GOT3 (cell line): Measurements from ENCODE around the gene NRIP2.
"Not testable (repeated sequence)": the region's sequence is repeated elsewhere in the genome, so short reads cannot be mapped to it uniquely, and the experiment has no call there.

ENCODE experiments used
- DNase-seq: peaks from one replicate; lab custom pipeline; 2025; ENCODE audit warnings: mixed read lengths; lab: John Stamatoyannopoulos, UW

The NRIP2 gene, protein sequence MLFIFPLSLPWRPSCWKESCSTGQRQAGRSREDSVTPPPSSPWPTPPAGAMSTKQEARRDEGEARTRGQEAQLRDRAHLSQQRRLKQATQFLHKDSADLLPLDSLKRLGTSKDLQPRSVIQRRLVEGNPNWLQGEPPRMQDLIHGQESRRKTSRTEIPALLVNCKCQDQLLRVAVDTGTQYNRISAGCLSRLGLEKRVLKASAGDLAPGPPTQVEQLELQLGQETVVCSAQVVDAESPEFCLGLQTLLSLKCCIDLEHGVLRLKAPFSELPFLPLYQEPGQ

DNA sequence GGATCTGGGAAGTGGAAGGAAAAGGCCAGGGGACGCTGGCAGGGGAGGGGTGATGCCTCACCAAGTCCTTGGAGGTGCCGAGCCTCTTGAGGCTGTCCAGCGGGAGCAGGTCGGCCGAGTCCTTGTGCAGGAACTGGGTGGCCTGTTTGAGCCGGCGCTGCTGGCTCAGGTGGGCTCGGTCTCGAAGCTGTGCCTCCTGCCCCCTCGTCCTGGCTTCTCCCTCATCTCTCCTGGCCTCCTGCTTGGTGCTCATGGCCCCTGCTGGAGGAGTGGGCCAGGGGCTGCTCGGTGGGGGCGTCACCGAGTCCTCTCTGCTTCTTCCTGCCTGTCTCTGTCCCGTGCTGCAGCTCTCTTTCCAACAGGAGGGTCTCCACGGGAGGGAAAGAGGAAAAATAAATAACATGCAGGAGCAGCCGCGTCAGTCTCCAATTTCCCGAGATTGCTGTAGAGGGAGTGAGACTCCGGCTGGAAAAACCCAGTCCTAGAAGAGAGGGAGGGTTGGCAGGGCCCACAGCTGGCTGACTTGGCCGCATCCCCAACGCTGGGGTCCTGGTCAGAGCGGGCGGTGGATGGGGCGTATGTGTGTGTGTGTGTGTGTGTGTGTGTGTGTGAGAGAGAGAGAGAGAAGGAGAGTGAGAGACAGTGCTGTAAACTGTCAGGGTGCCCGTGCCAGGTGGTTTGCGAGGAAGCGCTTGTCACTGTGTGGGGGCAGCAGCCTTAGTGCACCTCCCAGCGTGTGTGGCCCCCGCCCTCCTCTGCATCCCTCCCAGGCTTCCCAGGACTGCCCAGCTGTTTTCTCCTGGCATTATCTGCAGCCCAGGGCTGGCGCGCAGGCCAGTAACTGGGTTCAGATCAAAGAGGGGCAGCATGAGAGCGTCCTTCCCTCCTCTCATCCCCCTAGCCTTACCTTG lies at the start of gene NRIP2:
TSS of gene NRIP2 (minus strand) at position 455 of the 911 bp plus-strand sequence. CDS start at position 403, 52 bp downstream.
- DNase-seq: no peak

DNA sequence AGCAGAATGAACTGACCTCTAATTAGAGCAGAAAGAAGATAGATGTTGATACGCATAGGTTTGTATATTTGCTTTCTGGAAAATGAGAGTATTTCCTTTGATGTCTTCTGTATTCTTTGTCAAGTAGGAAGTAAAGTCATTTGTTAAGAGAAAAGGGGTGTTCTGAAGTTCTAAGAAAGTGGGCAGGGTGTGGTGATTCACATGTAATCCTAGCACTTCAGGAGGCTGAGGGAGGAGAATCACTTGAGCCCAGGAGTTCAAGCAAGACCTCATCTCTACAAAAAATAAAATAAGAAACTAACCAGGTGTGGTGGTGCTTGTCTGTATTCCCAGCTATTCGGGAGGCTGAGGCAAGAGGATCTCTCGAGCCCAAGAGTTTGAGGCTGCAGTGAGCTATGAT lies 45.0 kb upstream of the NRIP2 start:
- DNase-seq: no peak

DNA sequence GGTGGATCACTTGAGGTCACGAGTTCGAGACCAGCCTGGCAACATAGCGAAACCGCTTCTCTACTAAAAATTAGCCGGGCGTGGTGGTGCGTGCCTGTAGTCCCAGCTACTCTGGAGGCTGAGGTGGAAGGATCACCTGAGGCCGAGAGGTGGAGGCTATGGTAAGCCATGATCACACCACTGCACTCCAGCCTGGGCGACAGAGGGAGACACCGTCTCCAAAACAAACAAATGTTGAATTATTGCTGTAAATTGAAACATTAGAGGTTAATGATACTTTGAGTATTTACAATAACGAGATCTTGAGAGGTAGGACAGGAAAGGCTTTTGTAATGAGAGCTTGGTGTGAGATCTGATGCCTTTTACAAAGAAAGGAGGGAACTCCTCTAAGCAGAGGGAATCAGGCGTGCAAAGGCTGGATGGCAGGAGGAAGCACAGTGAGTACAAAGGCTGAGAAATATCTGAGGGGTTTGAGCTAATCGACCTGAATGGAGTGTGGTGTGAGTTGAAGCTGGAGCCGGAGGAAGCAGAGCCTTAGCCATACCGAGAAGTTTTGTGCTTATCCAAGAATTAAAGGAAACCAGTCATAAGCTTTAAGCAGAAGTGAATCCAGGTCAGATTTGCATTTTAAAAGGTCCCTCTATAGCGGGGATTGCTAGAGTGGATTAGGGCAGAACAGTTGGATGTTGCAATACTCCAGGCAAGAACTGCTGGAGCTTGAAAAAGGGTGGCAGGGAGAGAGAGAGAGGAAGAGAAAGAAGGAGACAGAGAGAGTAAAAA lies 43.3 kb upstream of the NRIP2 start:
- no peak for DNase-seq

DNA sequence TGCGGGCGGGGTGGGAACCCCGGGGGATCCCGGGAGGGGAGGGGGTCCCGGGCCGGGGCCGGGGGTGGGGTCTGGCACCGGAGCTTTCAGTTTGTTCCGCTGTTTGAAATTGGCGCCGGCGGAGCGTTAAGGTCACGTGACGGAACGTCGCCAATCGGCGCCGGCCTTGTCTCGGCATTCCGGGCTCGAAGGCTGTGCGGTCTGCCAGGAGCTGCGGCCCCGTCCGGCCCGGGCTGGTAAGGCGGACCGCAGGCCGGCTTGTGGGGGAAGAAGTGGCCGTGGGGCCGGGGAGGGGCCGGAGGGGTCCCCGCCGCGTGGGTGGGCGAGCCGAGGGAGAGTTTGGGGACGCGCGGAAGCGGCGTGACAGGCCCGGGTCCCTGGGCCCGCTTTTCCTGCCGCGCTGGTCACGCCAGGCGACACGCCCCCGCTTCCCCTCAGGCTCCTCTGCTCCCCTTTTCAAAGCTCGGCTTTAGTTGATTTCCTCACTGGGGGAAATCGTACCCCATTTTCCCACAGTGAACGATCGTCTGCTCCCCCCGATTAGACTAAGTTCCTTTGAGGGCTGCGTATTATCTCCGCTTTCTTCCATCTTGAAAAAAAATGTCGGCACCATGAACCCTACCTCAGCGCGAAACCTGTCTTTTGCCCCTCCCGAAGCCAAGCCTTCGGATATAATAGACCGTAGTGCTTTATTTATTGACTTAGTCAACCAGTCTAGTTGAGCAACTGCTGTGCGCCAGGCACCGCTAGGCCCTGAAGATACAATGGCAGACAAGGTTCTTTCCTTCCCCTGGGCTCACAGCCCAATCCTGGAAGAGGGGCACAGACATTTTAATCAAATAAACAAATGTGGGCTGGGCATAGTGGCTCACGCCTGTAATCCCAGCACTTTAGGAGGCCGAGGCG lies 42.5 kb upstream of the NRIP2 start, which contains the start of the genes FOXM1 and RHNO1:
TSS of gene FOXM1 (minus strand) at position 128 of the 906 bp plus-strand sequence. CDS start 2,696 bp downstream, outside the sequence.
TSS of gene RHNO1 (plus strand) at position 177 of the 906 bp plus-strand sequence. CDS start 8,144 bp downstream, outside the sequence.
- peak; percentile 51 for DNase-seq

DNA sequence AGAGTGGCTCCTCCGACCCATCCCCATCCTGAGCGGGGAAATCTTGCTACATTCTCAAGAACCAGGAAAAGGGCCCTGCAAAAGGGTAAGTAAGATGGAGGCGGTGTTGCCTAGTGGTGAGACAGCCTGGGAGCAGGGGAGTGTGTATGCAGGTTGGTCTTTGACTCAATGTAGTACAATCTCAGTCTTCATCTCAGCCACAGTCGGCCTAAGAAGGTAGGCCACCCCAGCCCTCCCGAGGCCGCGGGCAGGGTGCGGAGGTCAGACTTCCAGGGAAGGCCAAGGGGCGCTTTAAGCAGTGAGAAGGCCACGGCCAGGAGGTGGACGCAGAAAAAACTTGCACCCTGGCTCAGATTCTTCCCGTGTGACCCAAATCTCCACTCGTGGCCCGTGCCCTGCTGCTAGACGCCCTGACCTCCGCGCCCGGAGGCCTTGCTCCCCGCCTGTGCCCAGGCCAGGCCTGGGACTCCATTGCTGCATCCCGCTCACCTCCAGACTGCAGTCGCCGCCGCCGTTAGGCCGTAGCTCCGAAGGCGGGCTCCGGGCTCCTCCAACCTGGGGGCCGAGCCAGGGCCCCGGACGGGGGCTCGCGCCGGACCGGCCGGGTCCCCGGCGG lies 41.7 kb upstream of the NRIP2 start:
- DNase-seq: peak; percentile 49

DNA sequence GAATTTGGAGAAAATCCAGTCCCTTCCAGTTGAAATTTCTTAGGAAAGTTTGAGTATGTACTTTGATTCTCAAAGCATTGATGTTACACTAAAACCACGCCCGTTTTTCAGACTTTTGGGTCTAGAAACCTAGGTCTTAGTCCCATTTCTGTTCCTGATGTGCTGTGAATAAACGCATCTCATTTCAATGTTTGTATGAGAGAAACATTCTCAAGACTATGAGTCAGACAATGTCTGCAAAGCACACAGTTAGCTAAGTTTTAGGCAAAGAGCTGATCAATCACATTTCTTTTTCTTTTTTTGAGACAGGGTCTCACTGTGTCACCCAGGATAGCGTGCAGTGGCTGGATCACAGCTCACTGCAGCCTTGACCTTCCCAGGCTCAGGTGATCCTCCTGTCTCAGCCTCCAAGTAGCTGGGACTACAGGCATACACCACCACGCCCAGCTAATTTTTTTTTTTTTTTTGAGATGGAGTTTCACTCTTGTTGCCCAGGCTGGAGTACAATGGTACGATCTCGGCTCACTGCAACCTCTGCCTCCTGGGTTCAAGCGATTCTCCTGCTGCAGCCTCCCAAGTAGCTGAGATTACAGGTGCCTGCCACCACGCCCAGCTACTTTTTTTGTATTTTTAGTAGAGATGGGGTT lies 34.3 kb upstream of the NRIP2 start:
- DNase-seq: not testable (repeated sequence)

DNA sequence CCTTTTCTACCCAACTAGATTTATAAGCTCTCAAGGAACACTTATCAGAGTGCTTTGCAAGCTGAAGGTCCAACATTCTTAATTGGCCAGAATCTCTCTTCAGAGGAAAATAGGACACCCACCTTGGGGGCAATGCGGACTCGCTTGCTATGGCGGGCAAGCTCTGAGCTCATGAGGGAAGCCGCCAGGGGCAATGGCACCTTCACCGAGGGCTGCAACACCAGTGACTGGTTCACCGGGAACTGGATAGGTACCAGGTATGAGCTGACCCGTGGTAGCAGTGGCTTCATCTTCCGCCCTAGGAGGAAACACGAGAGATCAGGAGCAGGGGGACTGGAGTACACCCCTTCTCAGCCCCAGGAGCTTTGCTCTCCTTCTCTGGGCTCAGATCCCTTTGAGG lies 29.4 kb upstream of the NRIP2 start:
- no peak for DNase-seq

DNA sequence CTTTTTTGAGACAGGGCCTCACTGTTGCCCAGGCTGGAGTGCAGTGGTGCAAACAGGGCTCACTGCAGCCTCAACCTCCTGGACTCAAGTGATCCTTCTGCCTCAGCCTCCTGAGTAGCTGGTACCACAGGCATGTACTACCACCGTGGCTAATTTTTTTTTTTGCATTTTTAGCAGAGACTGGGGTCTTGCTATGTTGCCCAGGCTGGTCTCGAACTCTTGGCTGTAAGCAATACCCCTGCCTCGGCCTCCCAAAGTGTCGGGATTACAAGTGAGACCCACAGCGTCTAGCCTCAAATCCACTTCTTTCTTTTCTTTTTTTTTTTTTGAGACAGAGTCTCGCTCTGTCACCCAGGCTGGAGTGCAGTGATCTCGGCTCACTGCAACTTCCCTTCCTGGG lies 28.6 kb upstream of the NRIP2 start:
- DNase-seq: not testable (repeated sequence)

DNA sequence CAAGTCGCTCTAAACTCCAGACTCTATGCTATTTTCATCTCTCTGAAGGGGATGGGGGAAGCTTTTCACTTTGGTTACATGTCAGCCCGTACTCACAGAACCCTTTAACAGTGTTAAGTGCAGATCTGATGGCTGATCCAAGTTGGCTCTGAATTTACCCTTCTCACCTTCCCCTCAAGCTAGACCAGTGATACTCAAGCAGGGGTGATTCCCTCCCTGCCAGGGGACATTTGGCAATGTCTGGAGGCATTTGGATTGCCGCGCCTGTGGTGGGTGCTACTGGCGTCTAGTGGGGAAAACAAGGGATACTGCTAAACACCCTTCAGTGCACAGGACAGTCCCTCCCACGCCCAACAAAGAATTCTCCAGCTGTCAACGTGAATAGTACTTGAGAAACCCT lies 28.0 kb upstream of the NRIP2 start:
- no peak for DNase-seq

DNA sequence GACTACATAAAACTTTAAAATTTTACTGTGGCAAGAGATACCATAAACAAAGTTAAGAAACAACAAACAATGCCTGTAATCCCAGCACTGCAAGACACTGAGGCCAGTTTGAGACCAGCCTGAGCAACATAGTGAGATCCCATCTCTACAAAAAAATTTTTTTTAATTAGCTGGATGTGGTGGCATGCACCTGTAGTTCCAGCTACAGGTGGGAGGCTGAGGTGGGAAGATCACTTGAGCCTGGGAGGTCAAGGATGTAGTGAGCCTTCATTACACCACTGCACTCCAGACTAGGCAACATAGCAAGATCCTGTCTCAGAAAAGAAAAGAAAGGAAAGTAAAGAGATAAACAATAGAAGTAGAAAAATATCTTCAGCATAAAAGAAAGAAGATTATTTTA lies 25.3 kb upstream of the NRIP2 start:
- DNase-seq: no peak

DNA sequence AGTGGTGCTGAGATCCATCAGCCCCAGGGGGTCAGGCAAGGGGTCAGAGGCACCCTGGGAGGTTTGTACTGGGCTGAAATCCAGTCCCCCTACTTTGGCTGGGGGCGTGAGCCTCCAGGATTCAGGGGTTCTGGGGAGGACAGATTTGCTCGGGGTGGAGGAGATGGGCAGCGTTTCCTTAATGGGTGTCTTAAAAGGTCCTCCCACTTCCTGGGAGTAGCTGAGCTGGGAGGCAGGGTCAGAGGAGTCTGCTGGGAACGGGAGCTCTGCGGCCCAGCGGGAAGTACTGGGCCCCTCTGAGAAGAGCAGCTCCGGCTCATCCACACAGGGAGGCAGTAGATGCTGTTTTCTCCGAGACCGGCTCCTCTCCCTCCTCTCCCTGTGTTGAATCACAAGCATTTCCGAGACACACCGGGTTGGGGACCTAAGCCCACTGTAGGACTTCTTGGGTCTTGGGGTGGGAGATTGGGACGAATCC lies 24.1 kb upstream of the NRIP2 start:
- no peak for DNase-seq

DNA sequence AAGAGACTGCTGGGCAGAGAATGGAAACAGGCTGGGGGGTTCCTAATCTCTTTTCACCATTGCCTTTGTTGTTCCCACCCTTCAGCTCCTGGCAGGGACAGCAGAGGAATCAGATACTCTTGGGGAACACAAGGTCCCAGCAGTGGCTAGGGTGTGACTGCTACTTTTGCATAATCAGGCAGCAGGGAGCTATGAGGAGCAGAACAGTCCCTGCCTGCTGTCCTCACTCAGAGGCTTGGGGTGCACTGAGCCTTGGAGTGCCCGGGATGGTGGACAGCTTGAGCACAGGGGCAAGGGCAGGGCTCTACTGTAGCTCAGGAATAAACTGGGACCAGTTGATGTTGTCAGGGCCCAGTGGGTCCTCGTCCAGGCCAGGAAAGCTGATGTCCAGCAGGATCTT lies 23.5 kb upstream of the NRIP2 start:
- DNase-seq: no peak

DNA sequence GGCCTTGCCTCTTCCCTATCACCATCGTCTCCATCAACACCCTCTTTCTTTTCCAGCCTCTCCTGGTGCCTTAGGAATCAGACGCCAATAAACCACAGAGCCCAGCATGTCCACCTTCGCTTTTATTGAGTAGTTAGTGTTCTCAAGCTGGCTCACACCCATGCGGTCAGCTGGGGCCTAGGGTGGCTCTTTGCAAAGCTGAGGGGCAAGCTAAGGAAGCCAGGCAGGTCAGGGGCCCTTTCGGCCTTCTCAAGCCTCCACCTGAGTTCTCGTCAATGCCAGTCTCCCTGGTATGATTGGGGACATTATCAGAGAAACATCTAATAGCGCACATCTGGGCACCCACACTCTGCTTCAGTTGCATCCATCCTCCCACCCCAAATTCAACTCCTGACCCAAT lies 22.7 kb upstream of the NRIP2 start:
- DNase-seq: no peak

DNA sequence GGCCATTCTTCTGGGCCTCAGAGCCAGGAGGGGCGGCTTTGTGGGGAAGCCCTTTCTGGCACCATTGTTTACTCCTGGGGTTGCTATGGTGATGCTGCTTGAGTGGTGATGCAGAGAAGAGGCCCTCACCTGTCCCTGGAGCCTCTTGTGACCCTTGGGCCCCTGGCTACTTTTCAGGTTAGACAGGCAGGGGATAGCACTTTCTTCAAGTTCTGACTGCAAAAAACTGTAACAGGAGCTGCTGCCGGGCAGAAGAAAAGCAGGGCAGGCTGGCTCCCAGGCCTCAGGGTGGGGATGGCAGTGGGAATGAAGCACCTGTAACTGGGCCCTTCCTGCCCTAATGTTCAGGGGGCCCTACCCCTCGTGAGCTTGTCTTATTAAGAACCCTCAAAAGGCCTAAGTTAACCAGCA lies 22.2 kb upstream of the NRIP2 start, which contains the start of gene TEX52:
TSS of gene TEX52 (minus strand) at position 19 of the 411 bp plus-strand sequence. CDS start at position 6, 13 bp downstream.
- no peak for DNase-seq

DNA sequence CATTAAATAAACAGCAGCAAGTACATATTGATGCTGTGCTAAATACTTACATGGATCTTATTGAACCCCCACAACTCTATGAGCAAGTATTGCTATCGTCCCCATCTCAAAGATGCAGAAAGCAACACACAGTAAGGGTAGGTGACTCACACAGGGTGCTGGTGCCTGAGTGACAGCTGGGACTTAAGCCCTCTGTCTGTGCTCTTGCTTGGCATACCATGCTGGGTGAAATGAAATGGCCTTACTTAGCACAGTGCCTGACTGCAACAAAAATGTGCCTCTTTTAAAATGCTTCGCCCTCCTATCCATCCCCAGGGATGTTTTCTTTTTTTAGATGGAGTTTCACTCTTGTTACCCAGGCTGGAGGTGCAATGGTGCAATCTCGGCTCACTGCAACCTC lies 21.2 kb upstream of the NRIP2 start:
- DNase-seq: no peak

DNA sequence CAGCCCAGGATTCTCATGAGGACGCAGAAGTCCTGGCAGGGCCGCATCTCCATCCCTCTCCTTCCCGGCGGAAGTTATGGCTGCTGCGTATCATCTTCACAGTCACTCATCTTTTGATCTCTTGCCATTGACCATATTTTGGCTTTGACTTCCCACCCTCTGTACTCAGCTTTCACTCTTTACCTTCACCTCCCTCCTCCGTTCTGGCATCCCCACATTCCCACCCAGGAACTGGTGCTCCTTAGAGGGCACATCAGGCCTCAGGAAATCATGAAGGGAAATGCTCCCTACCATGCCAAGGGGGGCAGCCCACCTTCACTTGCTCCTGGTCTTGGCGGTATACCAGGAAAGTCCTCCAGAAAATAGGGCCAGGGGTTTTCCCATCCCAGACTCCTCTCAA lies 20.7 kb upstream of the NRIP2 start:
- DNase-seq: no peak

DNA sequence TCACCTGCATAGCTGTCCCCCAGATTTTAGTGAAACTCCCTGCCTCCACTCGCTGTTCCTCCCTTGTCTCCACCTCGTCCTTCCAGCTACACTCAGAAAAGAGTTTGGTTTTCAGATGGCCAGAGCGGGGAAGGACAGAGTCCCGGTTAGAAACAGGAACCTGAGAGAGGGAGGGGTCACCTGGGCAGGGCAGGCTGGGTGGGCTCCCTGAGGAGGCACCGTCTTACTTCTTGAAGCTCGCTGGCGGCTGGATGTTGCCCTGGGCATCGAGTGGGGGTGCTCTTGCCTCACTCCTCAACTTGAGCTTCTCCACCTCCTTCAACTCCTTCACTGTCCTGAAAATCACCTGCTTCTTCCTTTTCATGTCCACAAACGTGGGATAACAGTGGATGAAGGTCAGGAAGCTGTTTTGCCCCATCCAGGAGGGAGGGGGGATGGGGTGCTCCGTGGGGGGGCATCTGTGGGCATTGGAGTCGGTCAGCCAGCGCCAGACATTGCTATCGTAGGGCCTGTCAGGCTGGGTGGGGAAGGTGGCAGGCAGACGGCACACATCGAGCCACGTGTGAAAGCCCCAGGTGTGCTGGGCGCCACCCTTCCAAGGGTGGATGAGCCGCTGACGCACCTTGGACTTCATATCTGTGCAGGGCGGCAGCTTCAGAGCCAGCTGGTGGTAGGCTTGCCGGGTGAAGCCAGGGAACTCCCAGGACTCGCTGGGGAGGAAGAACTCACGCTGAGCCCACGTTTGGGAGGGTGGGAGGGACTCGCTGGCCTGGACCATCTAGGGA lies 20.0 kb upstream of the NRIP2 start:
- no peak for DNase-seq

DNA sequence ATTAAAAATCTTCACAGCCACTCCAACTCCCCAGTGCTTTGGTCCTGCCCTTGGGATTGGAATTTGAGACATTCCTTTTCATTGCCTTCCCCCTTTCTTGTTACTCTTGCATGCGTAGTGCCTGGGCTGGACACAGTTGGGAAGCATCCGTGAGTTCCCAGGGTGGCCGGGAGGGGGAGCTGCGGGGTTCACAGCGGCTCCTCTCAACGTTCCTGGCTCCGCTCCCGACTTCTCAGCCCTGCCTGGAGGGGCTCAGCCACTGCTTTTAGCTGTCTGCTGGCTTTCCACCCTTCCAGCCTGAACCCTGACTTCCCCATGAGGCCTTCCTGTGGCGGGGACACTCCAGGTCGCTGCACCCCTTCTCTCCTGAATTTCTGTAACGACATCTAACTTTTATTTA lies 18.8 kb upstream of the NRIP2 start:
- DNase-seq: peak; percentile 8

DNA sequence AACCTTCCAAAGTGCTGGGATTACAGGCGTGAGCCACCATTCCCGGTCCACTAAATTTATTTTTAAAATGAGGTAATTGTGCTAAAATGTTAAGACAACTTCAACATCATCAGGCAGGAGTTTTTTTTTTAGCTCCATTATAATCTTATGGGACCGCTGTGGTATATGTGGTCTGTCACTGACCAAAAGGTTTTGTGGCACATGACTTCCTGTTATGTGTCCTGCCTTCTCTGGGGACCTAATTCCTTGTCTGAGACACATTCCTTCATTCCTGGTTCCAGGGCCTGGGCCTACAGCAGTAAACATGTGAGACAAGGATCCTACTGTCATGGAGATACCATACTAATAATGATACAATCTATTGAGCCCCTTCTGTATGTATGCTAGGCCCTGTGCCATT lies 17.1 kb upstream of the NRIP2 start:
- DNase-seq: no peak
